ENCODE data around the gene PPP2R2B.

DNA sequence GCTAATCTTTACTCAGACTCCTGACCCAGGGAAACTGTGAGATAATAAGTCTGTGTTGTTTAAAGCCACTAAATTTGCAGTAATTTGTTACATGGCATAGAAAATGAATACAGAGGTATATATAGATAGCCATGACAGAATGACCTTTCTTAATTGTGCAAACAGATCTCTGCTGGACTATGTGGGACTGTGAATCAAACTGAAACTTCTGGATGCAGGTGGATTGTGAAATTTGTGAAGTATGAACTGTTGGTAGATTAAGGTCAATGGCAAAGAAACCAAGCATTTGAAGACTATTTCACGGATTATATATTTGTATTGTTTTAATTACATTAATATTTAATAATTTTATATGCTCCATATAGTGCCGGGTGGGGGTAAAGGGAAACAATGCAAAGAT is 310.4 kb downstream of the PPP2R2B start:
- TF ChIP-seq, protein P1, sequence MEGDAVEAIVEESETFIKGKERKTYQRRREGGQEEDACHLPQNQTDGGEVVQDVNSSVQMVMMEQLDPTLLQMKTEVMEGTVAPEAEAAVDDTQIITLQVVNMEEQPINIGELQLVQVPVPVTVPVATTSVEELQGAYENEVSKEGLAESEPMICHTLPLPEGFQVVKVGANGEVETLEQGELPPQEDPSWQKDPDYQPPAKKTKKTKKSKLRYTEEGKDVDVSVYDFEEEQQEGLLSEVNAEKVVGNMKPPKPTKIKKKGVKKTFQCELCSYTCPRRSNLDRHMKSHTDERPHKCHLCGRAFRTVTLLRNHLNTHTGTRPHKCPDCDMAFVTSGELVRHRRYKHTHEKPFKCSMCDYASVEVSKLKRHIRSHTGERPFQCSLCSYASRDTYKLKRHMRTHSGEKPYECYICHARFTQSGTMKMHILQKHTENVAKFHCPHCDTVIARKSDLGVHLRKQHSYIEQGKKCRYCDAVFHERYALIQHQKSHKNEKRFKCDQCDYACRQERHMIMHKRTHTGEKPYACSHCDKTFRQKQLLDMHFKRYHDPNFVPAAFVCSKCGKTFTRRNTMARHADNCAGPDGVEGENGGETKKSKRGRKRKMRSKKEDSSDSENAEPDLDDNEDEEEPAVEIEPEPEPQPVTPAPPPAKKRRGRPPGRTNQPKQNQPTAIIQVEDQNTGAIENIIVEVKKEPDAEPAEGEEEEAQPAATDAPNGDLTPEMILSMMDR (IDR thresholded peaks at IDR 0.05): no peak
- TF ChIP-seq EP300 (IDR thresholded peaks at IDR 0.05): no peak
- TF ChIP-seq POLR2A (IDR thresholded peaks at IDR 0.05): no peak
